ENCODE measurements around the gene NELL1.
"Not testable (repeated sequence)": the region's sequence is repeated elsewhere in the genome, so short reads cannot be mapped to it uniquely, and the experiment has no call there.

NELL1 gene

GRCh38 chr11:21262992-21263391 is 593.6 kb downstream of the NELL1 start:
- no peak for DNase-seq (ENCODE audit: low read depth in 2 of 2)
- no peak overlapping the region for H3K4me3 ChIP-seq (replicated peaks in 1 of 2; ENCODE audit: low read depth in 2 of 2, low read length in 2 of 2)
- TF ChIP-seq CTCF (IDR thresholded peaks at IDR 0.05; ENCODE audit: low read depth, low read length): no peak

- no peak overlapping the region for H3K4me3 ChIP-seq (replicated peaks in 1 of 2; ENCODE audit: low read depth in 2 of 2, low read length in 2 of 2)
- no peak for DNase-seq (ENCODE audit: low read depth in 2 of 2)
- no peak for TF ChIP-seq CTCF (IDR thresholded peaks at IDR 0.05; ENCODE audit: low read depth, low read length)
Observed at GRCh38 chr11:21264125-21264524, 594.7 kb downstream of the NELL1 start.

GRCh38 chr11:21268036-21268435 is 598.6 kb downstream of the NELL1 start:
- no peak overlapping the region for H3K4me3 ChIP-seq (replicated peaks in 1 of 2; ENCODE audit: low read depth in 2 of 2, low read length in 2 of 2)
- no peak for TF ChIP-seq CTCF (IDR thresholded peaks at IDR 0.05; ENCODE audit: low read depth, low read length)
- no peak for DNase-seq (ENCODE audit: low read depth in 2 of 2)

- H3K4me3 ChIP-seq (replicated peaks in 1 of 2; ENCODE audit: low read depth in 2 of 2, low read length in 2 of 2); DNase-seq (ENCODE audit: low read depth in 2 of 2): not testable (repeated sequence)
Observed at GRCh38 chr11:21272139-21272538, 602.8 kb downstream of the NELL1 start.

GRCh38 chr11:21278840-21279239 is 609.5 kb downstream of the NELL1 start:
- TF ChIP-seq CTCF (IDR thresholded peaks at IDR 0.05; ENCODE audit: low read depth, low read length): no peak
- DNase-seq (ENCODE audit: low read depth in 2 of 2): no peak
- no peak overlapping the region for H3K4me3 ChIP-seq (replicated peaks in 1 of 2; ENCODE audit: low read depth in 2 of 2, low read length in 2 of 2)

GRCh38 chr11:21285104-21285503 is 615.7 kb downstream of the NELL1 start:
- no peak for TF ChIP-seq CTCF (IDR thresholded peaks at IDR 0.05; ENCODE audit: low read depth, low read length)
- no peak overlapping the region for H3K4me3 ChIP-seq (replicated peaks in 1 of 2; ENCODE audit: low read depth in 2 of 2, low read length in 2 of 2)

GRCh38 chr11:21289686-21290085 is 620.3 kb downstream of the NELL1 start:
- DNase-seq (ENCODE audit: low read depth in 2 of 2): no peak
- no peak for TF ChIP-seq CTCF (IDR thresholded peaks at IDR 0.05; ENCODE audit: low read depth, low read length)
- no peak overlapping the region for H3K4me3 ChIP-seq (replicated peaks in 1 of 2; ENCODE audit: low read depth in 2 of 2, low read length in 2 of 2)

More at GRCh38 chr11:21285104-21285503, 615.7 kb downstream of the NELL1 start:
- DNase-seq (ENCODE audit: low read depth in 2 of 2): no peak

Data from cardiac fibroblast (primary cell).